GM12873 (cell line): ENCODE data around the gene PRR27.

Experiments
- CTCF ChIP-seq: IDR thresholded peaks from 2 replicates; pipeline ENCODE4 v1.5.1; 2012; ENCODE audit warnings: low read depth, mild to moderate bottlenecking, moderate library complexity, low read length, control low read depth; ENCODE audit not compliant: insufficient read depth; ENCODE audit errors: missing control alignments

PRR27 gene

DNA sequence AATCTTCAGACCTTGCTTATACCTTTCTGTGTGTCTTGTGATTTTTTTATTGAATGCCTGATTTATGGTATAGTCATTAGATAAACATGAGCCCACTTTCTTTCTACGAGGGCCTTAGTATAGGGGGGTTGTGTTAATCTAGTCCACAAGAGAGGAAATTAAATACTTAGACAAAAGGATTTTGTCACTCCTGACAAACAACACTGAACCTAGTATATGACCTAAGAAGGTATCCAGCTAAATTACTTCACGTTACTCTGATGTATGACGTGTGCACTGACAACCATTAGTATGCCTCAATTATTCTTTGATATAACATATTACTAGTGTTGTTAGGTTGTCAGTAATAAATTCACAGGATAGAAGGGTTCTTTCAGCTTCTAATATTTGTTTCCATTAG, 2.8 kb upstream of the PRR27 start:
- no peak for TF ChIP-seq CTCF

GRCh38 chr4:70152088-70152487, 1.9 kb upstream of the PRR27 start:
- TF ChIP-seq CTCF: no peak

GRCh38 chr4:70158576-70158975, 4.5 kb downstream of the PRR27 start:
- no peak for TF ChIP-seq CTCF

GRCh38 chr4:70177090-70177489, 23.1 kb downstream of the PRR27 start:
- TF ChIP-seq CTCF: no peak

GRCh38 chr4:70178075-70178660, 24.1 kb downstream of the PRR27 start:
- TF ChIP-seq CTCF: no peak

DNA sequence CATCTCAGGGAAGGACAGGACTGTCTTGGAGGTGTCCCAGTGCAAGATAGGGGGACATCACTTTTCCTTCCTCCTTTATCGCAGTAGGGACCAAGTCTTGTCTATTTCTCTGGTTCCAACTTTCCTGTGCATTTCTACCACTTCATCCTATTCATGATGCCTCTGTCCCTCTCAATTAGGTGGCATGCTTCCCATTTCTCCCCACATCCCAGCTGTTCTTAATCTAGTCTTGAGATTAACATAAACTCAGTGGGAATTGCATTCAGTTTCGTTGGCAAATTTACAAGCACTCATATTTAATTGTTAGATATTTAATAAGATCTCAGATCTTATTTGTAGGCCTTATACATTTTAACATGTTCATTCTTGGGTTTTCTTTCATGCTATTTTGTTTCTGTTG, 25.8 kb downstream of the PRR27 start:
- no peak for TF ChIP-seq CTCF

DNA sequence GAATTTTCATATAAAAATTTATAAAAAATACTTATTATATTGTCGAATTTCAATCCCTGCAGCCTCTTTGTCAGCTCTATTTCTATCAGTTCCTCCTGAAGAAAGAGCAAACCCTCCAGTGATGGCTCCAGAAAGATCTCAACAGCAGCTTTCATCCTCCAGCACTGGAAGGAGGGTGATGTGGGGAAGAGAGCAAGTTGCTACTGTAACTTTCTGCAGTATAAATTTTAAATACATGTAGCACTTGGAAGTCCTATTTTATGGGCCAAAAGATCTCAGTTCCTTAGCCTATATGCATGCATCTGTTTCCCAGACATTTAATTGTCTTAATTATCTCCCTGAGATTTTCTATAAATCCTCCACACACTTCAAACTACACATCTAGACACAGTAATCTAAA, 27.8 kb downstream of the PRR27 start:
- TF ChIP-seq CTCF: no peak

GRCh38 chr4:70182517-70183167, 28.6 kb downstream of the PRR27 start:
- no peak for TF ChIP-seq CTCF
